WERI-Rb-1 (cell line): ENCODE data around the gene CAMTA1.

Source experiments
- DNase-seq: peaks from one replicate; pipeline ENCODE4 v3.0.0-alpha.2; 2020
- H3K27ac ChIP-seq: fragments of 250-450 bp; sonication (Bioruptor Pico); 2 replicates; pipeline ENCODE4 v1.5.1; 2020; ENCODE audit warnings: mild to moderate bottlenecking, moderate library complexity
- H3K27me3 ChIP-seq: fragments of 250-450 bp; sonication (Bioruptor Pico); 2 replicates; pipeline ENCODE4 v1.5.1; 2021; ENCODE audit warnings: mild to moderate bottlenecking, low read depth, moderate library complexity; ENCODE audit not compliant: insufficient read depth, severe bottlenecking
- H3K36me3 ChIP-seq: fragments of 250-450 bp; sonication (Bioruptor Pico); 2 replicates; pipeline ENCODE4 v1.5.1; 2020; ENCODE audit warnings: mild to moderate bottlenecking, moderate library complexity
- H3K4me3 ChIP-seq: 2 replicates; pipeline ENCODE4 v1.5.1; 2011; ENCODE audit warnings: low read depth, mild to moderate bottlenecking, control low read depth, low read length
- H3K9me3 ChIP-seq: fragments of 250-450 bp; sonication (Bioruptor Pico); 2 replicates; pipeline ENCODE4 v1.5.1; 2021; ENCODE audit warnings: mild to moderate bottlenecking, moderate library complexity; ENCODE audit not compliant: severe bottlenecking
- TF ChIP-seq, protein P1 (sequence below): IDR thresholded peaks from 2 replicates; pipeline ENCODE4 v1.5.1; 2011; ENCODE audit warnings: low read depth, mild to moderate bottlenecking, control low read depth, inconsistent platforms, low read length

CAMTA1 gene

DNA sequence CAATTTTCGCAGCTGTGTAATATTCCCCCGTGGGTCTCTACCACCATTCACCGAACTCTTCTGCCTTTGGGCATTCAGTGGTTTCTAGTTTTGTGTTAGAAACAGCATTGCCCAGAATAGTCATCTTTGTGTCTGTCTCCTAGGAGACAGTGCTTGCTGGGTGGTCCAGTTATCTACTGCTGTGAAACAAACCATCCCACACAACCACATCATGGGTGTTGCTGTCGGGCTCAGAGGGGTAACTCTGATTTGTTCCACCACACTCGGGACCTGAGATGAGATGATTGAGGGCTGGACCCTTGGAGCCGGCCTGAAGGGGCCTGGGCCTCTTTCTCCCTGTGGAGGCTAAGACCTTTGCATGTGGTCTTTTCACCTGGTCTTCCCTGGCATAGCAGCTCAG, 558.6 kb downstream of the CAMTA1 start:
- TF ChIP-seq, protein P1, sequence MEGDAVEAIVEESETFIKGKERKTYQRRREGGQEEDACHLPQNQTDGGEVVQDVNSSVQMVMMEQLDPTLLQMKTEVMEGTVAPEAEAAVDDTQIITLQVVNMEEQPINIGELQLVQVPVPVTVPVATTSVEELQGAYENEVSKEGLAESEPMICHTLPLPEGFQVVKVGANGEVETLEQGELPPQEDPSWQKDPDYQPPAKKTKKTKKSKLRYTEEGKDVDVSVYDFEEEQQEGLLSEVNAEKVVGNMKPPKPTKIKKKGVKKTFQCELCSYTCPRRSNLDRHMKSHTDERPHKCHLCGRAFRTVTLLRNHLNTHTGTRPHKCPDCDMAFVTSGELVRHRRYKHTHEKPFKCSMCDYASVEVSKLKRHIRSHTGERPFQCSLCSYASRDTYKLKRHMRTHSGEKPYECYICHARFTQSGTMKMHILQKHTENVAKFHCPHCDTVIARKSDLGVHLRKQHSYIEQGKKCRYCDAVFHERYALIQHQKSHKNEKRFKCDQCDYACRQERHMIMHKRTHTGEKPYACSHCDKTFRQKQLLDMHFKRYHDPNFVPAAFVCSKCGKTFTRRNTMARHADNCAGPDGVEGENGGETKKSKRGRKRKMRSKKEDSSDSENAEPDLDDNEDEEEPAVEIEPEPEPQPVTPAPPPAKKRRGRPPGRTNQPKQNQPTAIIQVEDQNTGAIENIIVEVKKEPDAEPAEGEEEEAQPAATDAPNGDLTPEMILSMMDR, result no peak
- Histone ChIP-seq H3K27me3 (no peaks in the 10 kb centered on the region), H3K4me3 (no peak overlapping the region), H3K36me3 (no peaks in the 10 kb centered on the region), H3K27ac (no peak overlapping the region), H3K9me3 (no peaks in the 10 kb centered on the region)
- DNase-seq, result no peak

DNA sequence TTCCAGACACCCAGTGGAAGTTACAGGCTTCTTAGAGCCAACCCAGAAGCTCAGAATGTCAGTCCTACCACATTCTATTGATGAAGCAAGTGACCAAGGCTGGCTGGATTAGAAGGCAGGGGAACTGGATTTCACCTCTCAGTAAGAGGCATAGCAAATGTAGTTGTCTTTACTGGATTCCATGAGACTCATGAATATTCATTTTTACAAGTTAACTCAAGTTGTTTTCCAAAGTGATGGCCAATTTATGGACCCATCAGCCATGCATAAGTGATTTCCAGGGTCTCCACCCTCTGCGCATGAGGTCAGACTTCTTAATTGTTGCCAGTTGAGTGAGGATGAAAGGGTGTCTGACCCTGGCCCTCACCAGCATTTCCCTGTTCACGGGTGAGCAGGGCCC, 559.0 kb downstream of the CAMTA1 start:
- DNase-seq, result no peak
- Histone ChIP-seq H3K27me3 (no peaks in the 10 kb centered on the region), H3K4me3 (no peak overlapping the region), H3K36me3 (no peaks in the 10 kb centered on the region), H3K27ac (no peak overlapping the region), H3K9me3 (no peaks in the 10 kb centered on the region)
- TF ChIP-seq, protein P1, result no peak

DNA sequence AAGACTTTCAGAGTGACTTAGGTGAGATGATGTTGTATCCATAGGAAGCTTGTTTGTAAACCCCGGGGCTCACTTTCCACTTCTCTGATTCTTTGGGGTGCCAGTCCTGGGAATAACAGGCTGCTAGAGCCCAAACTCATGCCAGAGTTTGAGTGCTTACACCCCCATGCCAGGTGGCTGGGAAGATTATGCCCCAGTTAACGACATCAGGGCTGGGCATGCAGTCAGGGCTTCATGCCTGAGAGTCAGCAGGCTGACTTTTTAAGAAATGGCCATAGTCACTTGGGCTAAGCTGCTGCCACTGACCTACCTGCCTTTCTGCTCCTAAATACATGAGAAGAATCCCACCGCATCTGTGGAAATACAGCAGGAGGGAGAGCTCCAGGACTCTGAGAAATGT, 560.3 kb downstream of the CAMTA1 start:
- H3K4me3 ChIP-seq, result no peak overlapping the region
- no peak for DNase-seq
- no peak overlapping the region for H3K27ac ChIP-seq
- no peaks in the 10 kb centered on the region for H3K36me3 ChIP-seq
- H3K9me3 ChIP-seq, result no peaks in the 10 kb centered on the region
- no peaks in the 10 kb centered on the region for H3K27me3 ChIP-seq
- TF ChIP-seq, protein P1, result no peak

DNA sequence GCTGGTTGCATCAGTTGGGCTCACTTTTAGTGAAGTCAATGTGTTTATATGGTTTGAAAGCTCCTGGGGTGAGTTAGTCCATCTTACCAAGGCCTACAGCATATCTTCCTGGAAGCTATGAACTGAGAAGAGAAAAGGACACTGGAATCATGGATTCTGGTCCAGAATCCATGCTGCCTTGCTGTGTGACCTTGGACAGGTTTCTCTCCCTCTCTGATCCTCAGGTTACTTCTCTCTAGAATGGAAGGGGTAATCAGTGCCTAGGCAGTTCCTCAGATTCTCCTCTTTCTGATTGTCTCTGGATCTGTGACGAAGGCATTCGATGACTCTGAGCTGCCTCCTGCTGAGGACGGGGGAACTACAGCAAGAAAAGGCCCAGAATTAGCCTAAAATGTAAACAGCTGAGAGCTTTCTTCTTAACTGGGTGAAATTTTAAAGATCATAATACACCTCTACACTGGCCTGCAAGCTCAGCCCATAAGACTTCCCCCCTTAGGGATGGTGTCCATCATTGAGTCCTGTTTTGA, 560.9 kb downstream of the CAMTA1 start:
- Histone ChIP-seq H3K4me3 (no peak overlapping the region), H3K27me3 (no peaks in the 10 kb centered on the region), H3K27ac (no peak overlapping the region), H3K36me3 (no peaks in the 10 kb centered on the region), H3K9me3 (no peaks in the 10 kb centered on the region)
- no peak for DNase-seq
- TF ChIP-seq, protein P1, result no peak

DNA sequence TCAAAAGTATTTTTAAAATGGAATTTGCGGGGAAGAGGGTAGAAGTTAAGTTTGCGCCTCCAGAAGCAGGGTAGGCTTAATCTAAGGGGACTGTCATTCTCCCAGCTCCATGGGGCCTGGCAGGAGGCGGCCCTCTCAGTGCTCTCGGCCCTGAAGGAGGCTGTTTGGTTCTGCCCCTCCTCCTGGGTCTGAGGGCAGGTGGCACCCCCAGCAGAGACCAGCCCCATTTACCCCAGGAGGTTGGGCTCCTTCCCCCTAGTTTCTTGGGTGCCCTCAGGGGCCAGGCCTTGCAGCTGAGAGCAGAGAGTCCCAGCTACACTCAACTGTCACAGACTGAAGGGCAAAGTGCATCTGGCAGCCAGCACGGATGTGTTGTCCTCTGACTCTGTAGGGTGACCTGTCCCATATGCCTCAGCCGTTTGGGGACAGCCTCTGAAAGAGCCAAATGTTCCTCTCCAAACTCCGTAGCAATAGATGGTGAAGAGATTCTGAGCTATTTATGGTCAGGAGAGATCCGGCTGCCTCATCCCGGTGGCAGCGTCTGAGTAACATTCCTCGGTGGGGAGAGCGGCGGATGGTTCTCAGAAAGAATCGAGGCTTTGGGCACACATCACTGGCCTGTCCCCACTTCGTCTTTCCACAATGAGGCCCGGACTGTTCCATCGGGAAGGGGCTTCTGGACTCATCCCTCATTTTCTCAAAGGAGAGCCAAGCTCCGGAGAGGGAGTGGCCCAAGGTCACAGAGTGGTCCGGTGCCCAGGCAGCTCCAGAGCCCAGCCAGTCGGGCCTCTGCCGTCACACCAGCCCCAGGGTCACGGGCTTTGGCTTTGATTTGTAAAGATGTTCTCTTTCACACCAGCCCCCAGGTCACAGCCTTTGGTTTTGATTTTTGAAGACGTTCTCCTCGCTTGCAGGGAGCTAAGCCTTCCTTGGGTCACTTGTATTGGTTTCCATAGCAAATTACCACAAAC, 561.6 kb downstream of the CAMTA1 start:
- TF ChIP-seq, protein P1, result no peak
- Histone ChIP-seq H3K27me3 (no peaks in the 10 kb centered on the region), H3K4me3 (no peak overlapping the region), H3K36me3 (no peaks in the 10 kb centered on the region), H3K9me3 (no peaks in the 10 kb centered on the region), H3K27ac (no peak overlapping the region)
- no peak for DNase-seq
